HepG2 (cell line): Measurements from ENCODE around the gene COLEC12. TPM values are rescaled to one million over a fixed set of nuclear protein-coding genes. Genes with fewer than 3 reads are reported as not detected.

Source experiments
- ATAC-seq: fragments of 200-7000 bp; cut with Tn5 transposase; 3 replicates; pipeline ENCODE4 v1.9.1; 2020; ENCODE audit warnings: mild to moderate bottlenecking, moderate library complexity
- BruUV-seq: library from RNA; stranded (reverse); fragments of 400-500 nt; replicated peaks from 2 replicates; lab custom pipeline; 2021; lab: Mats Ljungman, UMichigan
- CTCF ChIA-PET: fragments of 300-600 bp; formaldehyde crosslinking; extraction: SDS; loops from one replicate; lab custom pipeline; 2021; ENCODE audit warnings: low total read pairs, inconsistent platforms, low intra/inter-chr PET ratio; lab: Yijun Ruan, JAX
- POLR2A ChIA-PET: fragments of 350-600 bp; sonication (Branson Sonifier 250); formaldehyde crosslinking; loops from one replicate; lab custom pipeline; 2020; ENCODE audit warnings: antibody characterized with exemption, inconsistent platforms; lab: Yijun Ruan, JAX
- DNase-seq: peaks from one replicate; pipeline ENCODE4 v3.0.0-alpha.2; 2015; ENCODE audit warnings: low spot score
- FAIRE-seq: peaks from 3 replicates; lab custom pipeline; 2011; peaks lifted over from hg19 to GRCh38; lab: Jason Lieb, UNC
- H2AFZ ChIP-seq: one replicate; pipeline ENCODE4 v1.6.1; 2011; ENCODE audit warnings: low read length, inconsistent platforms
- H3K27ac ChIP-seq: fragments of 300-600 bp; 3 replicates; pipeline ENCODE4 v1.8.0; 2011; ENCODE audit warnings: mixed run types, mild to moderate bottlenecking, mixed read lengths, low read length, inconsistent platforms; ENCODE audit not compliant: insufficient read depth; ENCODE audit errors: extremely low read length
- H3K27me3 ChIP-seq, 2 experiments: fragments of 200-600 bp in 1 of 2; 2 replicates in 1 of 2; 3 replicates in 1 of 2; pipeline versions ENCODE4 v1.6.0 to v1.8.0; 2011; ENCODE audit warnings: low read length in 2 of 2, mild to moderate bottlenecking in 2 of 2, moderate library complexity in 2 of 2, inconsistent platforms in 1 of 2; ENCODE audit not compliant: insufficient read depth in 2 of 2, control insufficient read depth in 1 of 2
- H3K36me3 ChIP-seq, 2 experiments: fragments of 200-600 bp in 1 of 2; replicated peaks in 1 of 2; 2 replicates in 1 of 2; 3 replicates in 1 of 2; pipeline versions ENCODE4 v1.5.1 to v1.8.0; 2011; ENCODE audit warnings: low read length in 2 of 2, inconsistent platforms in 1 of 2; ENCODE audit not compliant: insufficient read depth in 2 of 2, control insufficient read depth in 1 of 2
- H3K4me1 ChIP-seq: 2 replicates; pipeline ENCODE4 v1.5.1; 2012; ENCODE audit warnings: low read length, inconsistent platforms; ENCODE audit not compliant: insufficient read depth
- H3K4me2 ChIP-seq: 2 replicates; pipeline ENCODE4 v1.6.0; 2011; ENCODE audit warnings: low read depth, low read length, inconsistent platforms
- H3K4me3 ChIP-seq, 3 experiments: fragments of 200-600 bp in 1 of 3; sonication (generic), shearing (Covaris generic) in 1 of 3; replicated peaks in 1 of 3; 2 replicates each; pipeline ENCODE4 v1.5.1; 2011 to 2016; ENCODE audit warnings: low read length in 3 of 3, inconsistent platforms in 2 of 3, low read depth in 2 of 3, mild to moderate bottlenecking in 2 of 3, control low read depth in 1 of 3, mixed read lengths in 1 of 3; ENCODE audit not compliant: insufficient read depth in 1 of 3
- H3K79me2 ChIP-seq: one replicate; pipeline ENCODE4 v1.6.1; 2011; ENCODE audit warnings: low read length, inconsistent platforms; ENCODE audit not compliant: insufficient read depth
- H3K9ac ChIP-seq: 2 replicates; pipeline ENCODE4 v1.6.0; 2011; ENCODE audit warnings: mild to moderate bottlenecking, low read depth, low read length, inconsistent platforms; ENCODE audit not compliant: insufficient read depth
- H3K9me3 ChIP-seq: 2 replicates; pipeline ENCODE4 v1.5.1; 2012; ENCODE audit warnings: mild to moderate bottlenecking, low read length
- H4K20me1 ChIP-seq: 2 replicates; pipeline ENCODE4 v1.6.0; 2011; ENCODE audit warnings: inconsistent platforms, mild to moderate bottlenecking, low read length, moderate library complexity; ENCODE audit not compliant: insufficient read depth
- ARNT ChIP-seq: fragments of 450-650 bp; IDR thresholded peaks from 2 replicates; pipeline ENCODE4 v1.6.1; 2017
- ATM ChIP-seq: fragments of 450-650 bp; IDR thresholded peaks from 2 replicates; pipeline ENCODE4 v1.7.1; 2017; ENCODE audit warnings: mild to moderate bottlenecking, borderline replicate concordance
- BORCS8-MEF2B ChIP-seq: sonication (generic); formaldehyde crosslinking; IDR thresholded peaks from 2 replicates; pipeline ENCODE4 v1.8.0; 2022; ENCODE audit warnings: mild to moderate bottlenecking, missing genetic modification reagents
- CENPX ChIP-seq: sonication (generic); formaldehyde crosslinking; IDR thresholded peaks from 2 replicates; pipeline ENCODE4 v1.9.0; 2021; ENCODE audit warnings: mild to moderate bottlenecking, missing genetic modification reagents, moderate library complexity
- FOXJ3 ChIP-seq: sonication (generic); formaldehyde crosslinking; IDR thresholded peaks from 2 replicates; pipeline ENCODE4 v1.4.0; 2020; ENCODE audit warnings: missing genetic modification reagents, mild to moderate bottlenecking, borderline replicate concordance
- FOXO1 ChIP-seq: sonication (generic); formaldehyde crosslinking; IDR thresholded peaks from 2 replicates; pipeline ENCODE4 v1.4.0; 2020; ENCODE audit warnings: missing genetic modification reagents
- NAIF1 ChIP-seq: sonication (generic); formaldehyde crosslinking; IDR thresholded peaks from 2 replicates; pipeline ENCODE4 v1.5.0; 2020; ENCODE audit warnings: mild to moderate bottlenecking, missing genetic modification reagents, borderline replicate concordance
- SNRNP70 ChIP-seq: fragments of 200-400 bp; formaldehyde crosslinking; IDR thresholded peaks from 2 replicates; pipeline ENCODE4 v1.6.1; 2017; ENCODE audit warnings: mild to moderate bottlenecking, low read depth, low read length, moderate library complexity
- TBP ChIP-seq: sonication (generic); formaldehyde crosslinking; IDR thresholded peaks from 2 replicates; pipeline ENCODE4 v1.5.0; 2020; ENCODE audit warnings: missing genetic modification reagents
- U2AF2 ChIP-seq: fragments of 200-400 bp; formaldehyde crosslinking; IDR thresholded peaks from 2 replicates; pipeline ENCODE4 v1.6.1; 2017; ENCODE audit warnings: low read depth, mild to moderate bottlenecking, low read length
- ZNF572 ChIP-seq: sonication (generic); formaldehyde crosslinking; IDR thresholded peaks from 2 replicates; pipeline ENCODE4 v1.5.1; 2020; ENCODE audit warnings: mild to moderate bottlenecking, missing genetic modification reagents
- ZNF605 ChIP-seq: sonication (generic); formaldehyde crosslinking; IDR thresholded peaks from 2 replicates; pipeline ENCODE4 v1.8.0; 2022; ENCODE audit warnings: mild to moderate bottlenecking, missing genetic modification reagents
- ZNF781 ChIP-seq: sonication (generic); formaldehyde crosslinking; IDR thresholded peaks from 2 replicates; pipeline ENCODE4 v1.5.1; 2020; ENCODE audit warnings: borderline replicate concordance, mild to moderate bottlenecking, missing genetic modification reagents; ENCODE audit errors: not compliant biosample characterization
- ZSCAN9 ChIP-seq: IDR thresholded peaks from 2 replicates; pipeline ENCODE4 v1.6.1; 2016; ENCODE audit warnings: borderline replicate concordance
- WGBS: methylation state at CpG from one replicate; pipeline ENCODE4 v1.1.6; 2017; ENCODE audit warnings: low lambda C conversion rate; 5-methylcytosine and 5-hydroxymethylcytosine counted together
- in situ Hi-C: cut with HindIII; loops from 2 replicates; pipeline ENCODE4 v1.10.0; 2017; ENCODE audit warnings: low pct_unique_long_range_greater_than_20kb; ENCODE audit not compliant: extremely low pct_ligation_motif_present
- intact Hi-C: fragments of 100-400 bp; cut with micrococcal nuclease; formaldehyde crosslinking; loops from one replicate; pipeline ENCODE4 v1.10.0; 2022; ENCODE audit not compliant: unreplicated experiment
- polyA plus RNA-seq, 8 experiments: library from polyadenylated mRNA; depleted of rRNA in 3 of 8; stranded (reverse) in 7 of 8; unstranded in 1 of 8; fragments of >200 nt; fragmentation: Illumina TruSeq in 4 of 8; extraction: Trizol in 4 of 8; gene quantifications; 2 replicates each; pipeline versions ENCODE4 v1.2.1 to v1.2.3, GENCODE V29; 2011 to 2016; ENCODE audit warnings: low read depth in 4 of 8, missing spikeins in 1 of 8, mixed read lengths in 1 of 8; ENCODE audit not compliant: insufficient read depth in 1 of 8
- total RNA-seq, 5 experiments: library from RNA; depleted of rRNA; stranded (reverse); fragments of >200 nt; fragmentation: Illumina TruSeq; extraction: Trizol; gene quantifications; 2 replicates each; pipeline ENCODE4 v1.2.3, GENCODE V29; 2016; ENCODE audit warnings: low read depth in 1 of 5
- TF ChIP-seq, protein P1 (sequence below): sonication (generic); formaldehyde crosslinking; IDR thresholded peaks from 2 replicates; pipeline ENCODE4 v1.5.1; 2020; ENCODE audit warnings: missing genetic modification reagents, mild to moderate bottlenecking, borderline replicate concordance
- TF ChIP-seq, protein P2 (sequence below): sonication (generic); formaldehyde crosslinking; IDR thresholded peaks from 2 replicates; pipeline ENCODE4 v1.8.0; 2022; ENCODE audit warnings: mild to moderate bottlenecking, missing genetic modification reagents, borderline replicate concordance
- TF ChIP-seq, protein P3 (sequence below): sonication (generic); formaldehyde crosslinking; IDR thresholded peaks from 2 replicates; pipeline ENCODE4 v1.9.0; 2022; ENCODE audit warnings: low read depth, missing genetic modification reagents

Gene COLEC12
- total and polyA plus RNA-seq, 2 of the 13 experiments (the other 11 are each of a cell fraction or from before 2014, with no cell fraction given), result 0.02 to 0.11 TPM

DNA sequence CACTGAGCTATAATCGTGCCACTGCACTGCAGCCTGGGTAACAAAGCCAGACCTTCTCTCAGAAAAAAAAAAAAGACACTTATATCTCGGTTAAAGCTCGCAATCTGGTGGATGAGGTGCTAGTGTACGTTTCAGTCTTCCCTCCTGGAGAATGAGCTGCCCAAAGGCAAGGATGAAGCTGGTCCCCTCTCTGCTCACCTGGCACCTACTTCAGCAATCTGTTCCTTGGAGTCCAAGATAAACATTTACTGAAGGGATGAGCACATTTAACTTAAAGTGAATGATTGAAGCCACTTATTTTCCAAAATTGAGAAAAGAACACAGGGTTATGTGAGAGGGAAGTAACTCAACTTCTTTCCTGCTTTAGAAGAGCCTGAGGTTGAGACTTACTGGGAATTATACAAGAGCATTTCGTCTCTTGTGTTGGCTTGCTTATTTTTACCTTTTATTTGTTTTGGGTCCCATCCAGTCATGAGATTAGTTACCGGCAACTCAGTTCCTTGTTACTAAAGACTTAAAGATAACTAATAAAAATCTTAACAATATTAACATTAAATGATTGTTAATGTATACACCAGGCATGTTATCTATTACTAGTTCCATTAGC is 33.6 kb upstream of the COLEC12 start:
- H3K9ac ChIP-seq, result no peak overlapping the region
- POLR2A ChIA-PET, result no interaction called here
- in situ Hi-C loops (no loop called here), intact Hi-C loops (no loop called here)
- 32% methylated on average over 6 of the region's 6 CpGs for WGBS
- DNase-seq (no peak), ATAC-seq (no peak), FAIRE-seq (no peak)
- H4K20me1 ChIP-seq, result no peaks in the 10 kb centered on the region
- CTCF ChIA-PET, result no interaction called here
- no peaks in the 10 kb centered on the region for H3K36me3 ChIP-seq
- TF ChIP-seq FOXO1 (CRISPR knock-in tag) (no peak), CENPX (CRISPR knock-in tag) (no peak), NAIF1 (CRISPR knock-in tag) (no peak), U2AF2 (no peak), ZNF572 (CRISPR knock-in tag) (no peak), ATM (no peak), ZNF781 (CRISPR knock-in tag) (no peak), ZSCAN9 (CRISPR knock-in tag) (no peak), BORCS8-MEF2B (CRISPR knock-in tag) (no peak), SNRNP70 (no peak), ZNF605 (CRISPR knock-in tag) (no peak), FOXJ3 (CRISPR knock-in tag) (no peak), TBP (CRISPR knock-in tag) (no peak), ARNT (no peak)
- TF ChIP-seq, protein P1, sequence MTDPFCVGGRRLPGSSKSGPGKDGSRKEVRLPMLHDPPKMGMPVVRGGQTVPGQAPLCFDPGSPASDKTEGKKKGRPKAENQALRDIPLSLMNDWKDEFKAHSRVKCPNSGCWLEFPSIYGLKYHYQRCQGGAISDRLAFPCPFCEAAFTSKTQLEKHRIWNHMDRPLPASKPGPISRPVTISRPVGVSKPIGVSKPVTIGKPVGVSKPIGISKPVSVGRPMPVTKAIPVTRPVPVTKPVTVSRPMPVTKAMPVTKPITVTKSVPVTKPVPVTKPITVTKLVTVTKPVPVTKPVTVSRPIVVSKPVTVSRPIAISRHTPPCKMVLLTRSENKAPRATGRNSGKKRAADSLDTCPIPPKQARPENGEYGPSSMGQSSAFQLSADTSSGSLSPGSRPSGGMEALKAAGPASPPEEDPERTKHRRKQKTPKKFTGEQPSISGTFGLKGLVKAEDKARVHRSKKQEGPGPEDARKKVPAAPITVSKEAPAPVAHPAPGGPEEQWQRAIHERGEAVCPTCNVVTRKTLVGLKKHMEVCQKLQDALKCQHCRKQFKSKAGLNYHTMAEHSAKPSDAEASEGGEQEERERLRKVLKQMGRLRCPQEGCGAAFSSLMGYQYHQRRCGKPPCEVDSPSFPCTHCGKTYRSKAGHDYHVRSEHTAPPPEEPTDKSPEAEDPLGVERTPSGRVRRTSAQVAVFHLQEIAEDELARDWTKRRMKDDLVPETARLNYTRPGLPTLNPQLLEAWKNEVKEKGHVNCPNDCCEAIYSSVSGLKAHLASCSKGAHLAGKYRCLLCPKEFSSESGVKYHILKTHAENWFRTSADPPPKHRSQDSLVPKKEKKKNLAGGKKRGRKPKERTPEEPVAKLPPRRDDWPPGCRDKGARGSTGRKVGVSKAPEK, result no peak
- TF ChIP-seq, protein P2, sequence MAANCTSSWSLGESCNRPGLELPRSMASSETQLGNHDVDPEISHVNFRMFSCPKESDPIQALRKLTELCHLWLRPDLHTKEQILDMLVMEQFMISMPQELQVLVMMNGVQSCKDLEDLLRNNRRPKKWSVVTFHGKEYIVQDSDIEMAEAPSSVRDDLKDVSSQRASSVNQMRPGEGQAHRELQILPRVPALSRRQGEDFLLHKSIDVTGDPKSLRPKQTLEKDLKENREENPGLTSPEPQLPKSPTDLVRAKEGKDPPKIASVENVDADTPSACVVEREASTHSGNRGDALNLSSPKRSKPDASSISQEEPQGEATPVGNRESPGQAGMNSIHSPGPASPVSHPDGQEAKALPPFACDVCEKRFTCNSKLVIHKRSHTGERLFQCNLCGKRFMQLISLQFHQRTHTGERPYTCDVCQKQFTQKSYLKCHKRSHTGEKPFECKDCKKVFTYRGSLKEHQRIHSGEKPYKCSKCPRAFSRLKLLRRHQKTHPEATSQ (CRISPR knock-in tag), result no peak
- TF ChIP-seq, protein P3, sequence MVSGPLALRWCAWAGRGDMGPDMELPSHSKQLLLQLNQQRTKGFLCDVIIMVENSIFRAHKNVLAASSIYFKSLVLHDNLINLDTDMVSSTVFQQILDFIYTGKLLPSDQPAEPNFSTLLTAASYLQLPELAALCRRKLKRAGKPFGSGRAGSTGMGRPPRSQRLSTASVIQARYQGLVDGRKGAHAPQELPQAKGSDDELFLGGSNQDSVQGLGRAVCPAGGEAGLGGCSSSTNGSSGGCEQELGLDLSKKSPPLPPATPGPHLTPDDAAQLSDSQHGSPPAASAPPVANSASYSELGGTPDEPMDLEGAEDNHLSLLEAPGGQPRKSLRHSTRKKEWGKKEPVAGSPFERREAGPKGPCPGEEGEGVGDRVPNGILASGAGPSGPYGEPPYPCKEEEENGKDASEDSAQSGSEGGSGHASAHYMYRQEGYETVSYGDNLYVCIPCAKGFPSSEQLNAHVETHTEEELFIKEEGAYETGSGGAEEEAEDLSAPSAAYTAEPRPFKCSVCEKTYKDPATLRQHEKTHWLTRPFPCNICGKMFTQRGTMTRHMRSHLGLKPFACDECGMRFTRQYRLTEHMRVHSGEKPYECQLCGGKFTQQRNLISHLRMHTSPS (CRISPR knock-in tag), result no peak
- H3K27me3 ChIP-seq, result no peaks in the 10 kb centered on the region
- no peak overlapping the region for H2AFZ ChIP-seq
- no peak overlapping the region for H3K4me2 ChIP-seq
- BruUV-seq, result no TSS peak
- H3K79me2 ChIP-seq, result no peaks in the 10 kb centered on the region
- H3K27ac ChIP-seq, result no peak overlapping the region
- no peaks in the 10 kb centered on the region for H3K4me1 ChIP-seq
- H3K9me3 ChIP-seq, result no peaks in the 10 kb centered on the region
- H3K4me3 ChIP-seq, result no peak overlapping the region
